Endothelial cell of umbilical vein (primary cell): ENCODE data around the gene EPRS1. TPM values are rescaled to one million over a fixed set of nuclear protein-coding genes. Genes with fewer than 3 reads are reported as not detected.

ENCODE experiments used
- BruUV-seq: library from RNA; stranded (reverse); fragments of 400-500 nt; replicated peaks from 2 replicates; lab custom pipeline; 2021; lab: Mats Ljungman, UMichigan
- CTCF ChIA-PET: fragments of 300-600, 350-600 bp; sonication (Branson Sonifier 250); formaldehyde crosslinking; loops from one replicate; lab custom pipeline; 2021; ENCODE audit warnings: antibody characterized with exemption, inconsistent platforms; lab: Charles Lee
- POLR2A ChIA-PET: fragments of 300-600, 350-600 bp; sonication (Branson Sonifier 250); formaldehyde crosslinking; loops from one replicate; lab custom pipeline; 2021; ENCODE audit warnings: antibody characterized with exemption, inconsistent platforms; lab: Charles Lee
- DNase-seq: peaks from one replicate; pipeline ENCODE4 v3.0.0-alpha.2; 2011; ENCODE audit warnings: low read depth, low spot score
- FAIRE-seq: peaks from 2 replicates; lab custom pipeline; 2011; peaks lifted over from hg19 to GRCh38; lab: Jason Lieb, UNC
- H2AFZ ChIP-seq: 2 replicates; pipeline ENCODE4 v1.6.0; 2012; ENCODE audit warnings: low read depth, low read length, control low read depth, inconsistent platforms
- H3K27ac ChIP-seq: 2 replicates; pipeline ENCODE4 v1.5.1; 2011; ENCODE audit warnings: low read depth, mild to moderate bottlenecking, control low read depth, low read length, moderate library complexity; ENCODE audit not compliant: insufficient read depth
- H3K27me3 ChIP-seq, 2 experiments: 2 replicates each; pipeline versions ENCODE4 v1.6.0 to v1.6.1; 2011; ENCODE audit warnings: low read length in 2 of 2, mixed read lengths in 1 of 2; ENCODE audit not compliant: control insufficient read depth in 2 of 2, insufficient read depth in 2 of 2
- H3K36me3 ChIP-seq, 2 experiments: 2 replicates in 1 of 2; 3 replicates in 1 of 2; pipeline ENCODE4 v1.5.1; 2011; ENCODE audit warnings: low read length in 2 of 2, mild to moderate bottlenecking in 1 of 2, moderate library complexity in 1 of 2; ENCODE audit not compliant: control insufficient read depth in 2 of 2, insufficient read depth in 2 of 2; ENCODE audit errors: extremely low read depth in 1 of 2
- H3K4me1 ChIP-seq: 3 replicates; pipeline ENCODE4 v1.5.1; 2011; ENCODE audit warnings: mild to moderate bottlenecking, low read length; ENCODE audit not compliant: control insufficient read depth, insufficient read depth; ENCODE audit errors: extremely low read depth
- H3K4me2 ChIP-seq: 2 replicates; pipeline ENCODE4 v1.6.1; 2011; ENCODE audit warnings: low read length, control low read depth, mixed read lengths; ENCODE audit not compliant: insufficient read depth
- H3K4me3 ChIP-seq, 3 experiments: fragments of 200-600 bp in 1 of 3; sonication (generic), shearing (Covaris generic) in 1 of 3; replicated peaks in 1 of 3; 2 replicates each; pipeline ENCODE4 v1.5.1; 2011 to 2016; ENCODE audit warnings: control low read depth in 3 of 3, low read length in 3 of 3, mild to moderate bottlenecking in 2 of 3, inconsistent platforms in 1 of 3, low read depth in 1 of 3, moderate library complexity in 1 of 3; ENCODE audit not compliant: insufficient read depth in 1 of 3
- H3K79me2 ChIP-seq: 2 replicates; pipeline ENCODE4 v1.6.0; 2012; ENCODE audit warnings: low read length, inconsistent platforms; ENCODE audit not compliant: control insufficient read depth, insufficient read depth
- H3K9ac ChIP-seq: replicated peaks from 2 replicates; pipeline ENCODE3; 2011; ENCODE audit warnings: low read length, control low read depth; ENCODE audit not compliant: insufficient read depth; ENCODE audit errors: extremely low read depth
- H3K9me1 ChIP-seq: replicated peaks from 3 replicates; pipeline ENCODE4 v1.6.0; 2011; ENCODE audit warnings: mild to moderate bottlenecking, low read length; ENCODE audit not compliant: control insufficient read depth, insufficient read depth; ENCODE audit errors: extremely low read depth
- H3K9me3 ChIP-seq: replicated peaks from 2 replicates; pipeline ENCODE4 v1.5.1; 2012; ENCODE audit warnings: low read length, inconsistent platforms; ENCODE audit not compliant: control insufficient read depth, insufficient read depth
- H4K20me1 ChIP-seq: replicated peaks from 2 replicates; pipeline ENCODE3; 2011; ENCODE audit warnings: mild to moderate bottlenecking, low read length; ENCODE audit not compliant: control insufficient read depth, insufficient read depth; ENCODE audit errors: extremely low read depth
- CTCF ChIP-seq, 2 donors: IDR thresholded peaks; 1 replicate in 1 of 2; 2 replicates in 1 of 2; pipeline ENCODE4 v1.5.1; 2011; ENCODE audit warnings: low read length in 2 of 2, mild to moderate bottlenecking in 2 of 2, moderate library complexity in 2 of 2, control low read depth in 1 of 2, inconsistent platforms in 1 of 2, low read depth in 1 of 2; ENCODE audit not compliant: insufficient read depth in 1 of 2; ENCODE audit errors: extremely low read depth in 1 of 2
- EZH2 ChIP-seq: IDR thresholded peaks from 2 replicates; pipeline ENCODE4 v1.6.1; 2012; ENCODE audit warnings: borderline replicate concordance, low read depth, mild to moderate bottlenecking, moderate library complexity, low read length, inconsistent platforms; ENCODE audit not compliant: severe bottlenecking
- FOS ChIP-seq: IDR thresholded peaks from 2 replicates; pipeline ENCODE4 v1.6.1; 2011; ENCODE audit warnings: mild to moderate bottlenecking, low read length, moderate library complexity, borderline replicate concordance; ENCODE audit not compliant: insufficient read depth
- GATA2 ChIP-seq: IDR thresholded peaks from 2 replicates; pipeline ENCODE4 v1.7.0; 2011; ENCODE audit warnings: low read depth, mild to moderate bottlenecking, moderate library complexity, mixed read lengths, low read length; ENCODE audit not compliant: insufficient read length, insufficient read depth
- JUN ChIP-seq: IDR thresholded peaks from 2 replicates; pipeline ENCODE4 v1.6.1; 2011; ENCODE audit warnings: borderline replicate concordance, low read depth; ENCODE audit not compliant: insufficient read length, insufficient read depth
- MAX ChIP-seq: IDR thresholded peaks from 2 replicates; pipeline ENCODE4 v1.6.1; 2011; ENCODE audit not compliant: insufficient read depth, insufficient read length
- MYC ChIP-seq: IDR thresholded peaks from one replicate; pipeline ENCODE4 v1.6.1; 2011; ENCODE audit warnings: mild to moderate bottlenecking, low read depth, low read length
- POLR2A ChIP-seq: IDR thresholded peaks from 2 replicates; pipeline ENCODE4 v1.6.1; 2012; ENCODE audit warnings: low read depth, mild to moderate bottlenecking, control low read depth, low read length
- POLR2AphosphoS5 ChIP-seq: IDR thresholded peaks from 2 replicates; pipeline ENCODE4 v1.6.1; 2012; ENCODE audit warnings: low read depth, mild to moderate bottlenecking, control low read depth, low read length, moderate library complexity; ENCODE audit not compliant: insufficient read depth
- dilution Hi-C: fragments of 300-500 bp; cut with MboI; formaldehyde crosslinking; loops from one replicate; pipeline ENCODE4 v1.15.0; 2019; ENCODE audit warnings: low sequenced_read_pairs; ENCODE audit not compliant: extremely low pct_ligation_motif_present
- intact Hi-C: fragments of 100-400 bp; cut with micrococcal nuclease; formaldehyde crosslinking; loops from one replicate; pipeline ENCODE4 v1.10.0; 2022
- polyA plus RNA-seq, 4 experiments: library from polyadenylated mRNA; depleted of rRNA in 3 of 4; stranded (reverse) in 3 of 4; unstranded in 1 of 4; fragments of >200 nt; gene quantifications; 2 replicates each; pipeline versions ENCODE4 v1.2.1 to v1.2.3, GENCODE V29; 2011 to 2012; ENCODE audit warnings: missing spikeins in 1 of 4
- total RNA-seq: library from RNA; stranded (reverse); gene quantifications from 2 replicates; pipeline ENCODE4 v1.2.3, GENCODE V29; 2021

EPRS1 gene
- total and polyA plus RNA-seq, 2 donors (not counting 3 experiments of a cell fraction or from before 2014, with no cell fraction given) = 22.9 to 109 TPM

GRCh38 chr1:220003610-220004299 lies 42.5 kb downstream of the EPRS1 start:
- ChIA-PET POLR2A (no interaction called here), CTCF (no interaction called here)
- FAIRE-seq (no peak), DNase-seq (no peak)
- no peak overlapping the region for H3K4me3 ChIP-seq
- dilution Hi-C loops = no loop called here
- no peak for TF ChIP-seq CTCF (IDR thresholded peaks at IDR 0.05; ENCODE audit: extremely low read depth in 1 of 2, insufficient read depth in 1 of 2, low read depth in 1 of 2, low read length in 2 of 2)
- no peak for TF ChIP-seq JUN
- TF ChIP-seq MYC = no peak
- no peak for TF ChIP-seq POLR2A
- TF ChIP-seq FOS = no peak
- TF ChIP-seq POLR2AphosphoS5 = no peak
- no peak for TF ChIP-seq GATA2
- no peak for TF ChIP-seq MAX
- TF ChIP-seq EZH2 = no peak
- no peaks in the 10 kb centered on the region for H4K20me1 ChIP-seq
- BruUV-seq = no TSS peak
- no peaks in the 10 kb centered on the region for H3K9me3 ChIP-seq
- H3K9ac ChIP-seq = no peak overlapping the region
- H3K27me3 ChIP-seq = no peaks in the 10 kb centered on the region
- peaks cover 21% of the 10 kb centered on the region for H3K4me1 ChIP-seq
- peaks cover 2 to 8% of the 10 kb centered on the region in 2 experiments for H3K36me3 ChIP-seq
- no peak overlapping the region for H3K27ac ChIP-seq
- no peak overlapping the region for H3K4me2 ChIP-seq
- H2AFZ ChIP-seq = no peak overlapping the region
- no peaks in the 10 kb centered on the region for H3K79me2 ChIP-seq
- H3K9me1 ChIP-seq = no peaks in the 10 kb centered on the region
- intact Hi-C loops = loop anchor here (5.0 kb wide), 1 partner anchor 89 kb away; the partner anchor contains the start of gene IARS2
